Measurements from ENCODE around the gene OR52I2.

The OR52I2 gene

DNA sequence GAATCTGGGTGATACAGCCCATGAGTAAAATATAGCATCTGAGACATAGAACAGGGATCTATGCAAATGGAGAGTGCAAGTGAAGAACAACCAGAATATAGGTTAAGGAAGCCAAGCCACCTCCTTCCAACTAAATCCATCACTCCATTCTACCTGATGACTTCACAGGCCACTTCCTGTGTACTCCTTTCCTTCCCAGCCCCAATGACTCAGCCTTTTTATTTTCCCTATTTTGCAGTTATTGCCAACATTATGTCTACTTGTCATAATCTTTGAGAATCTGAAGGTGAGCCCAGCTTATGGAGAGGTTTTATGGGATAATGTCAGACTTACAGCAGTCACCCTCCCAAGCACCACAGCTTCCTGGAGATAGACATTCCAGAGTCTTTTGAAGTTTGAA is 38.0 kb upstream of the OR52I2 start:
- Histone ChIP-seq H3K4me2 (ENCODE audit: low read length) (no peak overlapping the region), H3K36me3 (ENCODE audit: insufficient read depth, low read length) (no peaks in the 10 kb centered on the region)

DNA sequence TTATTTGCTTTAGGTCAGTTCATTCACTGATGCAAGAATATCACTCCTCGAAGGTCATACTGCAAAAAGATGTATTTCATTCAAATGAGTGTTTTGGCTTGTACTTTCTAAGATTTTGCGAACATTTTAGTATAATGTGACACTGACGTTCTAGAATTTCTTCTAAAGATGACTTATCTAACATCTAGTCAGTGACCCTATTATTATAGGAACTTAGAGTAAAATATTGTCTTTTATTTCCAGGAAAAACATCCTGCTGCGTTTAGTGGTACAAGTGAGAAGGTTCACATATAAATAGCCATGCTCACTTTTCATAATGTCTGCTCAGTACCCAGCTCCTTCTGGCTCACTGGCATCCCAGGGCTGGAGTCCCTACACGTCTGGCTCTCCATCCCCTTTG is 36.7 kb upstream of the OR52I2 start, which contains the start of gene OR52M1:
TSS of gene OR52M1 (plus strand) at position 301 of the 400 bp plus-strand sequence. CDS start at position 301, 0 bp downstream.
- Histone ChIP-seq H3K4me1 (ENCODE audit: insufficient read depth, low read length, severe bottlenecking) (no peaks in the 10 kb centered on the region), H3K36me3 (ENCODE audit: insufficient read depth, low read length) (no peaks in the 10 kb centered on the region), H3K27me3 (ENCODE audit: insufficient read depth, low read length) (no peaks in the 10 kb centered on the region), H3K27ac (ENCODE audit: low read depth, low read length, poor library complexity, severe bottlenecking) (no peak within 1 kb of the TSS), H3K4me3 (ENCODE audit: low read depth, low read length, poor library complexity, severe bottlenecking) (no peak within 1 kb of the TSS), H3K9me3 (ENCODE audit: low read length) (no peaks in the 10 kb centered on the region), H2AFZ (ENCODE audit: low read length) (no peak within 1 kb of the TSS), H3K79me2 (ENCODE audit: insufficient read depth, low read length) (no peaks in the 10 kb centered on the region), H3K9ac (ENCODE audit: low read length) (no peak within 1 kb of the TSS), H3F3A (ENCODE audit: insufficient read depth, low read length) (no peaks in the 10 kb centered on the region), H4K20me1 (ENCODE audit: insufficient read depth, low read length) (no peaks in the 10 kb centered on the region), H3K9me2 (ENCODE audit: low read depth, low read length) (no peaks in the 10 kb centered on the region), H3K4me2 (ENCODE audit: low read length) (no peak within 1 kb of the TSS)
- TF ChIP-seq, protein P1, sequence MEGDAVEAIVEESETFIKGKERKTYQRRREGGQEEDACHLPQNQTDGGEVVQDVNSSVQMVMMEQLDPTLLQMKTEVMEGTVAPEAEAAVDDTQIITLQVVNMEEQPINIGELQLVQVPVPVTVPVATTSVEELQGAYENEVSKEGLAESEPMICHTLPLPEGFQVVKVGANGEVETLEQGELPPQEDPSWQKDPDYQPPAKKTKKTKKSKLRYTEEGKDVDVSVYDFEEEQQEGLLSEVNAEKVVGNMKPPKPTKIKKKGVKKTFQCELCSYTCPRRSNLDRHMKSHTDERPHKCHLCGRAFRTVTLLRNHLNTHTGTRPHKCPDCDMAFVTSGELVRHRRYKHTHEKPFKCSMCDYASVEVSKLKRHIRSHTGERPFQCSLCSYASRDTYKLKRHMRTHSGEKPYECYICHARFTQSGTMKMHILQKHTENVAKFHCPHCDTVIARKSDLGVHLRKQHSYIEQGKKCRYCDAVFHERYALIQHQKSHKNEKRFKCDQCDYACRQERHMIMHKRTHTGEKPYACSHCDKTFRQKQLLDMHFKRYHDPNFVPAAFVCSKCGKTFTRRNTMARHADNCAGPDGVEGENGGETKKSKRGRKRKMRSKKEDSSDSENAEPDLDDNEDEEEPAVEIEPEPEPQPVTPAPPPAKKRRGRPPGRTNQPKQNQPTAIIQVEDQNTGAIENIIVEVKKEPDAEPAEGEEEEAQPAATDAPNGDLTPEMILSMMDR (IDR thresholded peaks at IDR 0.05; ENCODE audit: low read length): no peak
- no peak for TF ChIP-seq EZH2 (IDR thresholded peaks at IDR 0.05; ENCODE audit: borderline replicate concordance, low read length)

More for the DNA sequence above, 38.0 kb upstream of the OR52I2 start:
- Histone ChIP-seq H3K27me3 (ENCODE audit: insufficient read depth, low read length) (no peaks in the 10 kb centered on the region), H3F3A (ENCODE audit: insufficient read depth, low read length) (no peaks in the 10 kb centered on the region), H4K20me1 (ENCODE audit: insufficient read depth, low read length) (no peaks in the 10 kb centered on the region), H3K9ac (ENCODE audit: low read length) (no peak overlapping the region), H3K27ac (ENCODE audit: low read depth, low read length, poor library complexity, severe bottlenecking) (no peak overlapping the region), H2AFZ (ENCODE audit: low read length) (no peak overlapping the region), H3K4me3 (ENCODE audit: low read depth, low read length, poor library complexity, severe bottlenecking) (no peak overlapping the region), H3K79me2 (ENCODE audit: insufficient read depth, low read length) (no peaks in the 10 kb centered on the region), H3K9me3 (ENCODE audit: low read length) (no peaks in the 10 kb centered on the region), H3K4me1 (ENCODE audit: insufficient read depth, low read length, severe bottlenecking) (no peaks in the 10 kb centered on the region), H3K9me2 (ENCODE audit: low read depth, low read length) (no peaks in the 10 kb centered on the region)
- no peak for TF ChIP-seq EZH2 (IDR thresholded peaks at IDR 0.05; ENCODE audit: borderline replicate concordance, low read length)
- TF ChIP-seq, protein P1 (IDR thresholded peaks at IDR 0.05; ENCODE audit: low read length): no peak

DNA sequence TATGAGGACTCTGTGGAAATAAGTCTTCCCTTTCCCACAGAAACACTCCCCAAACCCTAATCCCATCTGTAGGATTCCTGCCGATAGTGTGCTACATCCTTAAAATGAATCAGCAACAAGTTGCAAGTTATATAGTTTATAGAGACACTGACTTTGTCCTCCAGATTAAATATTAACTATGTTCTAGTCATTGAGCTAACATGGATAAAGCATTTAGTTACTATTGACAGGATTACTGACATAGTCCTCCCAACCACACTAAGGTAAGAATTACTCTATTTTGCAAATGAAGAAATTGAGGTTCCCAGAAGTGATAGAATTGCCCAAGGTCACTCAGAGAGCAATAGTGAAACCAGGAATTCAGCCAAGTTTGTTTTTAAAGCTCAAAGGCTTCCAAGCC is 34.7 kb upstream of the OR52I2 start:
- Histone ChIP-seq H2AFZ (ENCODE audit: low read length) (no peak overlapping the region), H3K4me3 (ENCODE audit: low read depth, low read length, poor library complexity, severe bottlenecking) (no peak overlapping the region), H3K27ac (ENCODE audit: low read depth, low read length, poor library complexity, severe bottlenecking) (no peak overlapping the region), H3F3A (ENCODE audit: insufficient read depth, low read length) (no peaks in the 10 kb centered on the region), H3K4me1 (ENCODE audit: insufficient read depth, low read length, severe bottlenecking) (no peaks in the 10 kb centered on the region), H4K20me1 (ENCODE audit: insufficient read depth, low read length) (no peaks in the 10 kb centered on the region), H3K9me2 (ENCODE audit: low read depth, low read length) (no peaks in the 10 kb centered on the region), H3K9ac (ENCODE audit: low read length) (no peak overlapping the region), H3K4me2 (ENCODE audit: low read length) (no peak overlapping the region), H3K79me2 (ENCODE audit: insufficient read depth, low read length) (no peaks in the 10 kb centered on the region), H3K36me3 (ENCODE audit: insufficient read depth, low read length) (no peaks in the 10 kb centered on the region), H3K27me3 (ENCODE audit: insufficient read depth, low read length) (no peaks in the 10 kb centered on the region), H3K9me3 (ENCODE audit: low read length) (no peaks in the 10 kb centered on the region)
- TF ChIP-seq EZH2 (IDR thresholded peaks at IDR 0.05; ENCODE audit: borderline replicate concordance, low read length): no peak
- TF ChIP-seq, protein P1 (IDR thresholded peaks at IDR 0.05; ENCODE audit: low read length): no peak
